Inflammatory macrophage treated with lipopolysaccharide for 1 hour (primary cell): ENCODE data around the gene NHERF2.

ENCODE experiments used
- DNase-seq, 2 donors: peaks; one replicate each; pipeline ENCODE4 v3.0.0-alpha.2; 2020 to 2022

NHERF2 gene

GRCh38 chr16:2042171-2042985, 15.7 kb downstream of the NHERF2 start:
- no peak for DNase-seq

DNA sequence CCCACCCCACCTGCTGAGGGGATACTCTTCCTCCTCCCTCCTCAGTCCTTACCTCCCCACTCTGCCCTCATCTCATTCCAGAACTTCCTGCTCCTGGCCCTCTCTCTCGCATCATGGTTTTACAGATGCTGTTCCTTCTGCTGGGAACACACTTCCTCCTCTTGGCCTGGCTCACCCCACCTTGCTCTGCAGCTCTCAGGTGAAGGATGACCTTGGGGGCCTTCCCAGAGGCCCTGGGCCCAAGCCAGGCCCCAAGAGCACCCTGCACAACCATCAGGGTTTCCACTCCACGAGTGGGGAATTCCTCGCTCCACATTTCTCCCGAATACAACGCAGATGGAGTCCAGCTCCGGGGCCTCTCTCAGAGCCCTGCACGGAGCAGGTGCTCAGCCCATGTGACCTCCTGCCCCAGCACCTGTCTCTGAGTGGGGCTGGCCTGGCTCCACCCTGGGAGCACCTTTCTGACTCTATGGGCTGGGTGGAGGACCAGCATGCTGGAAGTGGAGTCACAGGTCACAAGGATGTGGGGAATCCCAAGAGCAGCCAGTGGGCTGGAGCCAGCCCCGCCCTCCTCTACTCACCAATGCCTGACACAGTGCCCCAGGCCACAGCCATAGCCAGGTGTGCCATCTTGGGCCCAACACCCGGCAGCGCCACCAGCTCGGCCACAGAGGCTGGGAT, 16.4 kb downstream of the NHERF2 start:
- peak in 1 of 2 donors; percentile 70 for DNase-seq

DNA sequence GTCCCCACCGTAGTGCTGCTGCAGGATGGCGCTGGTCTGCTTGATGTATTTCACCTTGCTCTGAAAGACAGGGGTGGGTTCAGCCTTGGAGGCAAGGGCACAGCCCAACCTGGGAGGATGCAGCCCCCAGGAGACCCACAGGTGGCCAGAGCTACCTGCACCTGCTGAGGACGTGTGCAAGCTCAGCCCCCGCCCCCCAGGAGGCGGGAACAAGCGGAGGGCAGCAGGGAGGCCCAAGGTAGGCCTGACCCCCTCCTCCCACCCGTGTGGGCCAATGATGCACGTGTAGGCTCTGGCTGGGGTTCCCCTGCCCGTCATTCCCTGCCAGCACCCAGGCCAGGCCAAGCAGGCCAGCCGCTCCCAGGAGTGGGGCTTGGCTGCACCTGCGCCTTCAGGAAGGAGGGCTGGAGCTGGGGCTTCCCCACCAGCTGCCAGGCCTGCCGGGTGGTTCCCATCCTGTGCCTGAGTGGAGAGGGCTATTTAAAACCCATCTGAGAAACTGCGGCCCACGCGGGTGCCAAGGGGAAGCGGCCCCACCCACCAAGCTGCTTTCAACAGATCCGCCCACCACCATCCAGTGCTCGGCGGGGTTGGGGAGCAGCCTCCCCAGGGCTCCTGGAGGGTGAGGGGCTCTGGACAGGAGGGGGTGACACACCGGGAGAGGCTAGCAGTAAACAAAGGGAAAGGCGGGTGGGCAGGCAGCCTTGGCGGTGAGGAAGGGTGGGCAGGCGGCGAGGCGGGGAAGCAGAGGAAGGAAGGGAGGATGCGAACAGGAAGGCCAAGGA, 17.2 kb downstream of the NHERF2 start:
- peak; percentile 90 to 95 for DNase-seq

DNA sequence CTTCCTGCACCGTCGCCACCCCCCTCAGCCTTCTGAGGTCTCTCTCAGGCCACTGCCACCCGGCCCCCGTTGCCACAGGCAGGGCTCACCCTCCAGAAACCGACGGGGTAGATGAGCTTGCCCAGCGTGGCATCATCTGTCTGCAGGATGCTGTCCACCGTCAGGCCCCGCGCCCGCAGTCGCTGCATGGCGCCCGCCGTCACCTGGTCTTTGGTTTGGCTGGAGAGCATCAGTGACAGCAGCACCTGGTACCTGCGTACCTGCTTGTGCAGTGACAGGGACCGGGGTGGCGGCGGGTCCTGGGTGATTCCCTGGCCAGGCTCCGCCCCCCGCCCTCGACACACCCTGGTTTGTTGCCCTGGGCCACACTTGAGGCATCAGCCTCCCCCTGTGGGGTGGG, 17.8 kb downstream of the NHERF2 start:
- no peak for DNase-seq

- DNase-seq = no peak
Measured at GRCh38 chr16:2045965-2046892, 19.5 kb downstream of the NHERF2 start.

DNA sequence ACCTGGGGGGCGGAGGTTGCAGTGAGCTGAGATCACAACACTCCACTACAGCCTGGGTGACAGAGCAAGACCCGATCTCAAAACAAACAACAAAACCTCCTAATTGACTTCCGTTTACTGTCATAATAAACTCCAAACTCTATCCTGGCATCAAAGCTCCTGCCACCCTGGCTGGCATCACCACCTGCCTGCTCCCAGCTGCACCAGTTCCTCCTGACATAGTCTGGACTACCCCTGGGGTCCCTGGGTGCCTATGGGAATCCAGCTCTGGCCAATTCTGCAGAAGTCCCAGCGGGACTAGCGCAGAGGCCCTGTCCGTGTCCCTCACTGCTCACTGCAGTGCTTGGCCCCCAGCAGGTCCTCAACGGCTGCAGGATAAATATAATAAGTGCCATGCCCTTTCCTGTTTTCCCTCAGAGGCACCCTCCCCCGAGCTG, 20.2 kb downstream of the NHERF2 start:
- DNase-seq = no peak

GRCh38 chr16:2047330-2048115, 20.8 kb downstream of the NHERF2 start, which contains the start of the genes NTHL1 and TSC2:
NTHL1 (minus strand) TSS chr16:2047834; CDS start chr16:2047823, 11 bp downstream.
TSC2 (plus strand) TSS chr16:2047985; CDS start chr16:2048616, 631 bp downstream.
- DNase-seq = peak; percentile 93 to 96

- no peak for DNase-seq
Measured at GRCh38 chr16:2048116-2048543, 21.4 kb downstream of the NHERF2 start.

DNA sequence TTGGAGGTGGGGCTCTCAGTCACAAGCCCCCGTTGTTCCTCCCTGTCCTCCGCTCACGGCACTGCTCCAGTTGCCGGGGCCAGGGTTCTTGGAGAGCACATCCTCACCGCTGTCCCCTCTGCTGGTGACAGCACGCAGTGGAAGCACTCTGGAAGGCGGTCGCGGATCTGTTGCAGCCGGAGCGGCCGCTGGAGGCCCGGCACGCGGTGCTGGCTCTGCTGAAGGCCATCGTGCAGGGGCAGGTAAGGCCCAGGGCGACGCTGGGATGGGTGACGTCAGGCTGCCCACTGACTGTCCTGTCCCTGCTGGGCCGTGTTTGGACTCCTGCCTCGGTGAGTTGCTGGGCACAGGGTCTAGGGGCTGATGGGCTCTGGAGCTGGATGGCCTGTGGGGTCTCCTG, 26.5 kb downstream of the NHERF2 start:
- DNase-seq = no peak

GRCh38 chr16:2053897-2054296, 27.2 kb downstream of the NHERF2 start:
- DNase-seq = no peak

DNA sequence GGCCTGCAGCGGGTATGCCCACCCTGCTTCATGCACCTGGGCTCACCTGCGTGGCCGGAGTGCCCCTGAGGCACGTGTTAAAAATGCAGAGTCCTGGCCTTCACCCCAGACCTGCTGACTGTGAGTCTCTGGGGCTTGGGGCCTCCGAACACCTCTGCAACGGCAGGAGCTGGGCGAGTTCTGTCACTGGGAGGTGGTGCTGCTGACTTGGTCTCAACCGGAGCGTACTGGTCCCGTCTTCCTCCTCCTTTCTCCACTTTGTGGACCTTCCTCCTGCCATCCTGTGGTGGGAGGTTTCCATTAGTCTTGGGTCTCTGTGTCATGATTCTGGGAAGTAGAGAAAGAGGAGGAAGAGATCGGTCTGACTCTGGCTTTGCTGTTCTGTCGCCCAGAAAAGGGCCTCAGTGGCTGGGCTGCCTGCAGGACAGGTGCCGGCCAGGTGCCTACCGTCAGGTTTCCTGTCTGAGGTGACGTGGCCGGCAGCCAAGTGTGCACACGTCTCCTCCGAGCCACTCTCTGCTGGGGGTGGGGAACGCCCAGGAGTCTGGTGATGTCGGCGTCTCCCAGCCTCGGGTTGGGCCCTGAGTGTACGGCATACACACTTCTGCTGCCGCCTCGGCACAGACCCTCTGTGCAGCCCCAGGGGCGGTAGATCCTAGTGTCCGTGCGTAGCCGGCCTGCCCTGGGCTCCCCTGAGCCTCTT, 28.0 kb downstream of the NHERF2 start:
- DNase-seq = no peak

DNA sequence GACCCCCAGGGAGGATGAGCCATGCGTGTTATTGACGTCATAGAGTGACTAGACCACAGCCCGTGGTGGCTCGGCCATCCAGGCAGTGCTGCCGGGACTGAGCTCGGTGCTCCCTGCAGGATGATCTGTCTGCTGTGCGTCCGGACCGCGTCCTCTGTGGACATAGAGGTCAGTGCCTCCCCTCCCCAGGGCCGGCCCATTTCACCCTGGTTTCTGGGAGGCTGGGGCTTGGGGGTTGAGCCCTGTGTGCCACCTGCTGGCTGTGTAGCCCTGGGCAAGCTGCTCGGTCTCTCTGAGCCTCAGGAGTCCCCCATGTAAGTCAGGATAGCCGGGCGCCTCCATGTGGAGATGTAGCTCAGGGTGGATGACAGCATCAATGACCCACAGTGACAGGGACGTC, 29.4 kb downstream of the NHERF2 start:
- no peak for DNase-seq

GRCh38 chr16:2056681-2057407, 30.1 kb downstream of the NHERF2 start:
- DNase-seq = no peak

DNA sequence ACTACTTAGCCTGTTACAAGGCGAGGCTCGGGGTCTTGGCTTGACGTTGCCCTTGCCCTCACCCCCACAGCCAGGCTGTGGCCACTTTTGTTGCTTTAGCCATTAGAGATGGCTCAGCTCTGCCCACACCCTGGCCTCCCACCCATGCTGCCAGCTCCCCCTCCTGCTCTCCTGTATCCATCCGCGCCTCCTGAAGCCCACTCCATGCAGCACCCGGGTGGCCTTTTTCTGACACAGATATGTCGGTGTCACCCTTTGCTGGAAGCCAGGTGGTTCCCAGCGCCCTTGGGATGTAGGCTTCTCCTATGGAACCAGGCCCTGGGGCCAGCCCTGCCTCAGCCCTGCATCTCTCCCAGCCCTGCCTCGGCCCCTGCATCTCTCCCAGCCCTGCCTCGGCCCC, 30.7 kb downstream of the NHERF2 start:
- DNase-seq = no peak

DNA sequence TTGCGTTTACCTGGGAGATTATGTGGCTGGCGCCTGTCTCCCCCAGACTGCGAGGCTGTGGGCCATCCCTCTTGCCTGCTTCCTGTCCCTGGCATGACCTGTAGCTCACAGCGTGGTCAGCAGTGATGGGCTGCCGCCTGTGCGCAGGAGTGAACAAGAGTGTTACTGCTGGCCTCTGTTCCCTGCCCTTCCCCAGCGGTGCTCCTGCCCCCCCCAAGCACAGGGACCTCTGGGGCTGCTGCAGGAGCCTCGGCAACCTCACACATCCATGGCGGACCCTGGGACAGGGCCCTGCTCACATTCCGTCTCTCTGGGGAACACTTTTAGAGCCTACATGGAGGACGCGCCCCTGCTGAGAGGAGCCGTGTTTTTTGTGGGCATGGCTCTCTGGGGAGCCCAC, 31.7 kb downstream of the NHERF2 start:
- DNase-seq = no peak

DNA sequence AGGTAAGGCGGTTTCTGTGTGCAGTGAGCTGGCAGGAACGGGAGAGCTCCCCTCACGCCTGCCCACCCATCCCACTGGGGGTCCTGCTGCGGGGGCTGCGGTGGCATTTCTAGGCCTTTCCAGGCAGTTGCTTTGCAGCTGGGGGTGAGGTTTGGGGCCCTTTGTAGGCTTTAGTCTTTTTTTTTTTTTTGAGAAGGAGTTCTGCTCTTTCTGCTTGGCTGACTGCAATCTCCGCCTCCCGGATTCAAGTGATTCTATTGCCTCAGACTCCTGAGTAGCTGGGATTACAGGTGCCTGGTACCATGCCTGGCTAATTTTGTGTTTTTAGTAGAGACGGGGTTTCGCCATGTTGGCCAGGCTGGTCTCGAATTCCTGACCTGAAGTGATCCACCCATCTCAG, 32.2 kb downstream of the NHERF2 start:
- DNase-seq = no peak

GRCh38 chr16:2060346-2060745, 33.6 kb downstream of the NHERF2 start:
- DNase-seq = no peak

DNA sequence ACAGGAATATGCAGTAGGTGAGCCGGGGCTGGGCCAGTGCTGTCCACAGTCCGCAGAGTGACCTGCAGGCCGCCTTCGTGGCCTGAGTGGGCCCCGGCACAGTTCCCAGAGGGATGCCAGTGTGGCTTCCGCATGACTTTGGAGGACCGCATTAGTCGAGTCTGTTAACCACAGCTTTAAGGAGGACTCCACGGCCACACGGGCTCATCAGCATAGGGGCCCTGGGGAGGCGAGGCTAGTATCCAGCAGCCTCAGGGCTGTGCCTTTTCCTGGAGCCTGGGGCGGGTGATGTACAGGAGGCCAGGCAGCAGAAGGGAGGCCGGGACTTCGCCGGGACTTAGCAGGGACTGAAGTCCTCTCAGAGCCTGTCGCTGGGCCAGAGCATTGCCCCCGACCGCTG, 34.3 kb downstream of the NHERF2 start:
- DNase-seq = no peak

GRCh38 chr16:2061526-2061925, 34.8 kb downstream of the NHERF2 start:
- DNase-seq = no peak

DNA sequence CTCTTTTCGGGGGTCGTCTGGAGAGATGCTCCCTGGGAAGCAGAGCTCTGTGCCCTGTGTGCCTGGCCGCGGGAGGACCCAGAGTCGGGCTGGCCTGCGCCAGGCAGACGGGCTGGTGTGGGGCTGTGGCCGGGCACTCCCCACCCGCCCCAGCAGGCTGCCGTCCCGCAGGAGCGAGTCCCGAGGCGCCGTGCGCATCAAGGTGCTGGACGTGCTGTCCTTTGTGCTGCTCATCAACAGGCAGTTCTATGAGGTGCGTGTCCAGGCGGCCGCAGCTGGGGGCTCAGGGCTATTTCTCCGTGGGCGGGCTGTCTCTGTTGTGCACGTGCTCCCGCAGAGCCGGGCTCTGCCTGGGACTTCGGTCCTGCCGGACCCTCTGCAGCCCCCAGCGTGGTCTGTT, 36.1 kb downstream of the NHERF2 start:
- DNase-seq = no peak
